Stimulated activated CD8-positive, alpha-beta memory T cell treated with anti-CD3 and anti-CD28 coated beads, Interleukin-15, amount 100 ng/mL, for 1 hour (primary cell): ENCODE data around the gene KANK4.
"Not testable (repeated sequence)": the region's sequence is repeated elsewhere in the genome, so short reads cannot be mapped to it uniquely, and the experiment has no call there.

Experiments used
- DNase-seq: peaks from one replicate; pipeline ENCODE4 v3.0.0-alpha.2; 2020; ENCODE audit warnings: low read depth

Gene KANK4

DNA sequence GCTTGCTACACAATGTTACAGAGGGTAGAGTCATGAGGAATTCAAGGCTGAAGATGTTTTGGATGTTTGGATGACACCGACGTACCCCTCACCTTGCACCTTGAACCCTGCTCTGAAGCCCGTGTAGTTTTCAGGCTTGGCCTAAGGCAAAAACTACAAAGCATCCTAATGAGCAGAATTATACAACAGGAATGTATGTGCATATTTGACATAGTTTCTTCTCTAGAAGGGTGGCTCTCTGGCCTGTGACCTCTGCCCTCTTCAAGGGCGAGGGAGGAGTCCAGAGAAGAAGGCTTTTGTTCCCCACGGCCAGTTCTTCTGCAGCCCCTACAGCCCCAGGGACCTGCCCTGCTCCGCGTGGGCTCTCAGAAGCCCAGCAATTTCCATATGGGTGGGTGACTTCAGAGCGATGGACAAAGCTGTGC, 81.3 kb downstream of the KANK4 start:
- DNase-seq: no peak

DNA sequence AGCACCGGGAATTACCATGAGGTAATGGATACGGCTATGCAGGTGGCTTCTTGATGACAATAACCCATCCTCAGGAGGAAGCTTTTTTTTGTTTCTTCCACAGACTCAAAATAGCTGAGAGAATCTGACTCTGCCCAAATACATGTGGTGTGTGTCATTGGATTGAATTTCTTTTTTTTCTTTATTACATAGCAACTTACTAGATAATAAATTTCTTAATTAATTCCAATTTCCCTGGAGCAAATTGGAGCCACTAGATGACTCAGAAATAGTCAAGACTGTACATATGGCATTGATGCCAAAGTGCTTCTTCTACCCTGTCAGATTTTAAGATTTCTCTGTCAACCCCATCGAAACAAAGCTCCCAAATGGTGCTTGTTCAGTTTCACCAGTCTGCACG, 81.9 kb downstream of the KANK4 start:
- DNase-seq: no peak

DNA sequence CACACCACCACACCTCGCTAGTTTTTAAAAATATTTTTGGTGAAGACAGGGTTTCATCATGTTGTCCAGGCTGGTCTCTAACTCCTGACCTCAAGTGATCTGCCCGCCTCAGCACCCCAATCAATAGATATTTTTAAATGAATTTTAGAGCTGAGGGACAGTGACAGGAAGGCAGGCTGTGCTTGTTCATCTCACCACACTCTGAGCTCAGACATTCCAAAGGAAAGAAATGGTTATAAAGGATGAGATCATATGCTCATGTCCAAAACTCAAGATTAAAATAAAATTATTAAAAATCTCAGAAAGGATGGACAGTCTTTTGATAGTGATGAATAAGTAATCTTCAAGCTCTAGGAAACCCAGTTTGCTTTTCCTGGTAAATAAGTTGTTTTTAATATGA, 83.7 kb downstream of the KANK4 start:
- DNase-seq: no peak

DNA sequence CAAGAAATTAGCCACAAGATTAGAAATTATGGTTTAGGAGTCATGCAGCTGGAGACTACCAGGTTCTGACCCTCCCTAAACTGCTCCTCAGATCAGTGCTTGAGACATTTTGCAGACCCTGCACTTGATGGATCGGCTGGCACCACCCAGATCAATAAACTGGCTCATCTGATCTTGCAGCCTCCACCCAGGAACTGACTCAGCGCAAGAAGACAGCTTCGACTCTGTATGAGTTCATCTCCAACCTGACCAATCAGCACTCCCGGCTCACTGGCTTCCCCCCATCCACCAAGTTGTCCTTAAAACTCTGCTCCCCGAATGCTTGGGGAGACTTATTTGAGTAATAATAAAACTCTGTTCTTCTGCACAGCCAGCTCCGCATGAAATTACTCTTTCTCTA, 84.5 kb downstream of the KANK4 start:
- DNase-seq: no peak

DNA sequence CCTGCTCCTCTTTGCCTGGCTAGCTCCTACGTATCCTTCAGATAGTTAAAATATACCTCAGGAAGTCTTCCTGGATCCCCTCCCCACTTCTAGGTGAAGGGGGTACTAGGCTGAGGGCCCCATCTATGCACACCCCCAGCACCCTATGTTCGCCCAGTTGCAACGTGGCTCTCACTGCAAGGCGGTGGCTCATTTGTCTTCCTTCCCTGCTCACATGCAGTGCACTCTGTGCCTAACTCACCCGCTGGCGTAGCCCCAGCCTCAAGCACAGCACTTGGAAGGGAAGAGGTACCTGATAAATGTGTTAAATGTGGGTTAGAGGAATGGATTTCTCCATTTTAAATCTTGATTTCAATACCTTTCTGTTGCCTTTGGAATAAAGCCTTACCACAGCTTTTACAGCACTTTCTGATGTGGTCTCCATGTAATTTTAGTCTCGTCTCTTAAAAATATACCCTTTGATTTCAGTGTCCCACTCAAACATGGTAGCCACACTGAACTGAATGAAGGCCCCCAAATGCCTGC, 85.2 kb downstream of the KANK4 start:
- no peak for DNase-seq

DNA sequence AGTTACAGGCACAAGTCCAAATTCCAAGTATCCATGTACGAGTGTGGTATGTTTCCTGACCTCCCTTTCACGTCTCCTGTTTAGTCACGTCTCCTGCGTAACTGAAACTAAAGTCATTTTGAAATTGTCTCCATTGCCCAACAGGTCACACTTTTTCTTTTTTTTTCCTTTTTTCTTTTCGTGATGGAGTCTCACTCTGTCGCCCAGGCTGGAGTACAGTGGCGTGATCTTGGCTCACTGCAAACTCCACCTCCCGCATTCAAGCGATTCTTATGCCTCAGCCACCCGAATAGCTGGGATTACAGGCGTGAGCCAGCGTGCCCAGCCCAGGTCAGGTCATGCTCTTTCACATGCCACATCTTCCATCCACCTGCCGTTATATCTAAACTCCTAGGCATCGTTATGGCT, 86.4 kb downstream of the KANK4 start:
- no peak for DNase-seq

DNA sequence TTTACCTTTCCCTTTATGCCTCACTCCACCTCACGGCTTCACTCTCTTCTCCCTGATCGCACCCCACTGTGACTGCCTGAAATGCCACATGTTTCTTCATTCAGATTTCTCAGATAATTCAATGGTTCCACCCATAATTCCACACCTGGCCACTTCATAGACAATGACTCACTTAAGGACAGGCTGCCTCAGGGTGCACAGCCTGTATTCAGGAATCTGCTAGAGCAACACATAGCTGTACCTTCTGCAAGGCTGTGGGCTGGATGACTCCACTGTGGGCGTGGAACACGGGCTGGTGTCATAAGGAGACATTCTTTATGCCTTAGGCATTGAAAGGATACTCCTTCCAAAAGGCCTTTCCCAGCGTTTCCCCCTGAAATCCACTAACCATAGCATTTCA, 88.5 kb downstream of the KANK4 start:
- DNase-seq: no peak

DNA sequence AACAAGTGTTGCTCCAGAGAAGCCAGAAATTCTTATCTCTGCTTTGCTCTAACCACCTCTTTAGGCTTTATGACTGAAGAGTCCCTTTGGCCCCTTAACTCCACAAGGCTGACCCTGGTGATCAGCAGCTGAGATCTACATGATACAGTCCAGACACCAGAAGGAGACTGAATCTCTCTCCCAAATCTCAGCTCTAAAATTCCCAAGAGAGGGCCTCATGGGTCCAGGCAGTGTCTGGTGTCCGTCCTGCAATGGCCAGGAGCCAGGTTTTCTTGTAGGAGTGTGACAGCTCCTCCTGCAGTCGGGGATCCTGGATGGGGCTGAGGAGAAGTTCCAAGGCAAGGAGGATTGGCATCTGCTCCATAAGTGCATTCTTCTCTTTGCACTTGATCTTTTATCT, 89.3 kb downstream of the KANK4 start:
- no peak for DNase-seq

GRCh38 chr1:62229468-62229867, 89.8 kb downstream of the KANK4 start:
- DNase-seq: no peak

- no peak for DNase-seq
Observed at GRCh38 chr1:62228883-62229187, 90.4 kb downstream of the KANK4 start.

DNA sequence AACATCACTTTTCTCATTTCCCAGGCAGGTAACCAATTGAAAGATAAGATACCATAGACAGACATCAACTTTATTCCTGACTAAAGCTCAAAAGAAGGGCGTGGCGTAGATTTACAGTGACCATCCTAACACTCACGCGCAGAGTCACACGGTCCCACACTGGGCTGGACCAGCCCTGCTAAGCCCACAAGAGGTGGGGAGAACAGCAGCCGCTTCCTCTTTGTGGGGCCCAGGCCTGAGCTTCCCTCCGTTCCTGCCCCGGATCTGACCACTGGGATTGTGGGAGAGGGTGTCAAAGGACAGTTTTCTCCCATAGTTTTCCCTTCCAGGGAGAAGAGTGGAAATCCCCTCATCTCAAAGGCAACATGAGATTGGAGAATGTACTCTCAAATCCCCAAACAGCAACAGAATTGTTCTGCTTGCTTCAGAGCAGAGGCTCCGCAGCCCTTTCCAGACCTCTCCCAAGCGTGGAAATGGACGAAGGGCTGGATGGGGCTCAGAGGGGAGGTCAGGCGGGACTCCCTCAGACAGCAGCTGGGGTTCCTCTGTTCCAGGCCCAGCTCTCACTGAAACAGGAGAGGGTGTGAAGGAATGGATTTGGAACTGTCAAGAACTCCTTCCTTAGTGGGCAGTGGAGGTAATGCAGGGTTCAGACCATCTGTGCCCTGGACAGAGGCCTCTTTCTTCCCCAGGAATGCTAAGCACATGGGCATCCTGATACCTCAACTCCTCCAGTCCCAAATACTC, 90.9 kb downstream of the KANK4 start:
- no peak for DNase-seq

- DNase-seq: no peak
Observed at GRCh38 chr1:62227496-62227895, 91.7 kb downstream of the KANK4 start.

GRCh38 chr1:62224182-62224581, 95.1 kb downstream of the KANK4 start:
- no peak for DNase-seq

DNA sequence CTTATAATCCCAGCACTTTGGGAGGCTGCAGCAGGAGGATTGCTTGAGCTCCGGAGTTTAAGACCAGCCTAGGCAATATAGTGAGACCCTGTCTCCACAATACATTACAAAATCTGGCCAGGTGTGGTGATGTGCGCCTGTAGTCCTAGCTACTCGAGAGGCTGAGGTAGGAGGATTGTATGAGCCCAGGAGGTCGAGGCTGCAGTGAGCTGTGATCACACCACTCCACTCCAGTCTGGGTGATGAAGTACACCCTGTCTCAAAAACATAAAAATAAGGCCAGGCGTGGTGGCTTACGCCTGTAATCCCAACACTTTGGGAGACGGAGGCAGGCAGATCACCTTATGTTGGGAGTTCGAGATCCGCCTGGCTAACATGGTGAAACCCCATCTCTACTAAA, 96.9 kb downstream of the KANK4 start:
- no peak for DNase-seq

- DNase-seq: no peak
Observed at GRCh38 chr1:62221171-62221570, 98.1 kb downstream of the KANK4 start.

DNA sequence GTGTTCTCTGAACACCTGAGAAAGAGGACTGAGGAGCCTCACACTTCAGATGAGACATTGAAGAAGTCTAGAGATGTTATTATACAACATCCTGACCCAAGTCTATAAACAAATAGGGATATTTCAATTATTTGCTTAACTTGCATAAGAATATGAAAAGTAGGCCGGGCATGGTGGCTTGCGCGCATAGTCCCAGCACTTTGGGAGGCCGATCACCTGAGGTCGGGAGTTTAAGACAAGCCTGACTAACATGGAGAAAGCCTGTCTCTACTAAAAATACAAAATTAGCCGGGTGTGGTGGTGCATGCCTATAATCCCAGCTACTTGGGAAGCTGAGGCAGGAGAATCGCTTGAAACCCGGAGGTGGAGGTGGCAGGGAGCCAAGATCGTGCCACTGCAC, 98.8 kb downstream of the KANK4 start:
- not testable (repeated sequence) for DNase-seq

- DNase-seq: no peak
Observed at GRCh38 chr1:62218604-62219003, 100.6 kb downstream of the KANK4 start.

GRCh38 chr1:62213075-62213914, 105.9 kb downstream of the KANK4 start:
- DNase-seq: no peak

- DNase-seq: no peak
Observed at GRCh38 chr1:62212411-62212810, 106.8 kb downstream of the KANK4 start.

- no peak for DNase-seq
Observed at GRCh38 chr1:62210960-62211359, 108.3 kb downstream of the KANK4 start.

DNA sequence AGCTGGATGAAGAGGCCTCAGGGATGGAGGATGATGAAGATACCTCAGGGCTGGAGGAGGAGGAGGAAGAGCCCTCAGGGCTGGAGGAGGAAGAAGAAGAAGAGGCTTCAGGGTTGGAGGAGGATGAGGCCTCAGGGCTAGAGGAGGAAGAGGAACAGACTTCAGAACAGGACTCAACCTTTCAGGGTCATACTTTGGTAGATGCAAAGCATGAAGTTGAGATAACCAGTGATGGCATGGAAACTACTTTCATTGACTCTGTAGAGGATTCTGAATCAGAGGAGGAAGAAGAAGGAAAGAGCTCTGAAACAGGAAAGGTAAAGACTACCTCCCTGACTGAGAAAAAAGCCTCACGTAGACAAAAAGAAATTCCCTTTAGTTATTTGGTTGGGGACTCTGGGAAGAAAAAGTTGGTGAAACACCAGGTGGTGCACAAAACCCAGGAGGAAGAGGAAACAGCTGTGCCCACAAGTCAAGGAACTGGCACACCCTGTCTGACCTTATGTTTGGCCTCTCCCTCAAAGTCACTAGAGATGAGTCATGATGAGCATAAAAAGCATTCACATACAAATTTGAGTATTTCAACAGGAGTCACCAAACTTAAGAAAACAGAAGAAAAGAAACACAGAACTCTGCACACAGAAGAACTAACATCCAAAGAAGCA, 109.2 kb downstream of the KANK4 start:
- DNase-seq: no peak

DNA sequence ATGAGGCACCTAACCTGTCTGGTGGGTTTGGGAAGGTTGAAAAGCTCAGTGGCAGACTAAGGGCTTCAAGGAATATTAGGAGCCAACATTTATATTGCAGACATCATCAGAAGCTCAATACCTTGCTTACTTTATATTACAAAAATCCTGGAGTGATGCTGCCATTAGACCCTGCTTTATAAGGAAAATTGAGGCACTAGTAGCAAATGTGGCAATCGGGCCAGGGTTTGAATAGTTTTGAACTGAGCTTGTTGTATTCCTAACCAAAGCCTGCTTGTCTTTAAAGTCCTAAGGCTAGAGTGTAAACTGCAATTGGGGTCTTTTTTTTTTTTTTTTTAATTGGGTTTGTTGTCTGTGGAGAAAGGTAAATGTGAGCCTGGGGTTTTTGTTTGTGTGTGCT, 110.3 kb downstream of the KANK4 start:
- no peak for DNase-seq

- no peak for DNase-seq
Observed at GRCh38 chr1:62208087-62208486, 111.1 kb downstream of the KANK4 start.
